Measurements from ENCODE around the gene NPR2. TPM values are rescaled to one million over a fixed set of nuclear protein-coding genes. Genes with fewer than 3 reads are reported as not detected.

NPR2 gene
- total and polyA plus RNA-seq, 2 experiments from 2014 or later: 12.2 to 13.9 TPM

- no peaks in the 10 kb centered on the region for H3K79me2 ChIP-seq
- H3K27me3 ChIP-seq: no peaks in the 10 kb centered on the region
- no peak overlapping the region for H2AFZ ChIP-seq
- TF ChIP-seq EZH2 (IDR thresholded peaks at IDR 0.05; ENCODE audit: borderline replicate concordance) (no peak), EZH2phosphoT487 (IDR thresholded peaks at IDR 0.05; ENCODE audit: low read depth, severe bottlenecking, unreplicated experiment) (no peak)
- TF ChIP-seq, protein P1, sequence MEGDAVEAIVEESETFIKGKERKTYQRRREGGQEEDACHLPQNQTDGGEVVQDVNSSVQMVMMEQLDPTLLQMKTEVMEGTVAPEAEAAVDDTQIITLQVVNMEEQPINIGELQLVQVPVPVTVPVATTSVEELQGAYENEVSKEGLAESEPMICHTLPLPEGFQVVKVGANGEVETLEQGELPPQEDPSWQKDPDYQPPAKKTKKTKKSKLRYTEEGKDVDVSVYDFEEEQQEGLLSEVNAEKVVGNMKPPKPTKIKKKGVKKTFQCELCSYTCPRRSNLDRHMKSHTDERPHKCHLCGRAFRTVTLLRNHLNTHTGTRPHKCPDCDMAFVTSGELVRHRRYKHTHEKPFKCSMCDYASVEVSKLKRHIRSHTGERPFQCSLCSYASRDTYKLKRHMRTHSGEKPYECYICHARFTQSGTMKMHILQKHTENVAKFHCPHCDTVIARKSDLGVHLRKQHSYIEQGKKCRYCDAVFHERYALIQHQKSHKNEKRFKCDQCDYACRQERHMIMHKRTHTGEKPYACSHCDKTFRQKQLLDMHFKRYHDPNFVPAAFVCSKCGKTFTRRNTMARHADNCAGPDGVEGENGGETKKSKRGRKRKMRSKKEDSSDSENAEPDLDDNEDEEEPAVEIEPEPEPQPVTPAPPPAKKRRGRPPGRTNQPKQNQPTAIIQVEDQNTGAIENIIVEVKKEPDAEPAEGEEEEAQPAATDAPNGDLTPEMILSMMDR (IDR thresholded peaks at IDR 0.05; ENCODE audit: poor library complexity): no peak
- H3K4me3 ChIP-seq: no peak overlapping the region
- H3K4me1 ChIP-seq (ENCODE audit: insufficient read depth): no peaks in the 10 kb centered on the region
- WGBS (ENCODE audit: low lambda C conversion rate, missing lambda C conversion rate): 100% methylated on average over 2 of the region's 2 CpGs
- H3K9me2 ChIP-seq (replicated peaks; ENCODE audit: insufficient read depth): no peaks in the 10 kb centered on the region
- no peaks in the 10 kb centered on the region for H4K20me1 ChIP-seq (ENCODE audit: insufficient read depth, poor library complexity, severe bottlenecking)
- H3K36me3 ChIP-seq (replicated peaks; ENCODE audit: insufficient read depth, low read depth): no peaks in the 10 kb centered on the region
- no peak overlapping the region for H3K4me2 ChIP-seq
- no peak overlapping the region for H3K27ac ChIP-seq
- no peaks in the 10 kb centered on the region for H3K9me3 ChIP-seq (ENCODE audit: low read depth)
- DNase-seq (ENCODE audit: low spot score): no peak
Observed at GRCh38 chr9:35852267-35852815, 61.0 kb downstream of the NPR2 start.

GRCh38 chr9:35852876-35853865 lies 61.8 kb downstream of the NPR2 start:
- no peak overlapping the region for H3K4me2 ChIP-seq
- H3K4me3 ChIP-seq: no peak overlapping the region
- no peaks in the 10 kb centered on the region for H3K27me3 ChIP-seq
- DNase-seq (ENCODE audit: low spot score): no peak
- no peak overlapping the region for H2AFZ ChIP-seq
- no peaks in the 10 kb centered on the region for H3K9me2 ChIP-seq (replicated peaks; ENCODE audit: insufficient read depth)
- no peaks in the 10 kb centered on the region for H3K79me2 ChIP-seq
- H3K27ac ChIP-seq: no peak overlapping the region
- no peaks in the 10 kb centered on the region for H3K9me3 ChIP-seq (ENCODE audit: low read depth)
- no peak for TF ChIP-seq EZH2 (IDR thresholded peaks at IDR 0.05; ENCODE audit: borderline replicate concordance)
- no peaks in the 10 kb centered on the region for H3K4me1 ChIP-seq (ENCODE audit: insufficient read depth)
- H4K20me1 ChIP-seq (ENCODE audit: insufficient read depth, poor library complexity, severe bottlenecking): no peaks in the 10 kb centered on the region
- no peaks in the 10 kb centered on the region for H3K36me3 ChIP-seq (replicated peaks; ENCODE audit: insufficient read depth, low read depth)
- WGBS (ENCODE audit: low lambda C conversion rate, missing lambda C conversion rate): 95% methylated on average over 25 of the region's 25 CpGs

DNA sequence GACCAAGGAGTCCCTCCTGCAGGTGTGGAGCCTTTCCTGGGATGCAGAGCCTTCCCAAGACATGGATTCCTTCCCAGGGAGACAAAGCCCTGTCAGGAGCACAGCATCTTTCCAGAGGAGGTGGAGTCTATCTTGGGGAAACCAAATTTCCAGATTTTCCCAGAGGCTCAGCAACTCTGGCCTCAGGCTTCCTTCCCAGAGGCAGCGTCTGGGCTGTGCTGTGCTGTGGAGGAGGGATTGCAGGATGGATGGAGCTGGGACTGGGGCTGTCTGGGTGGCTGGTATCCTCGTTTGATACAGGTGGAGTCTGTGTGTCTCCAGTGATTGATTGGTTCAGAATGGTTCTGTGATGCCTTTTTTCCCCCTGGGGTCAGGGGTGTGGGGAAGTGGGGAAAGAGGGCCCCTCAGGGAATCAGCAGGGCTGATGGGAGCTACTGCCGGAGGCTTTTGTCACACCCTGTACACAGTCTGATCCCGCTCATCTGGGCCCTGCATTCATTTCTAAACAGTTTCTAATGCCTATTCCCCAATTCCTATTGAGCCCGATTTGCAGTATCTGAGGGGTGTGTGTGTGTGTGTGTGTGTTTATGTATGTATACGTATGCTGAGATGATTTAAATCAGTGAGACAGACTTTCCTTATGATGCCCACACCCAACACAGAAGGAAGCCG lies 62.8 kb downstream of the NPR2 start:
- Histone ChIP-seq H3K4me2 (no peak overlapping the region), H3K27me3 (no peaks in the 10 kb centered on the region), H4K20me1 (ENCODE audit: insufficient read depth, poor library complexity, severe bottlenecking) (no peaks in the 10 kb centered on the region), H3K27ac (no peak overlapping the region), H3K4me3 (no peak overlapping the region), H3K36me3 (replicated peaks; ENCODE audit: insufficient read depth, low read depth) (no peaks in the 10 kb centered on the region), H3K4me1 (ENCODE audit: insufficient read depth) (no peaks in the 10 kb centered on the region), H3K9me3 (ENCODE audit: low read depth) (no peaks in the 10 kb centered on the region), H3K9me2 (replicated peaks; ENCODE audit: insufficient read depth) (no peaks in the 10 kb centered on the region), H3K79me2 (no peaks in the 10 kb centered on the region), H2AFZ (no peak overlapping the region)
- 89% methylated on average over 7 of the region's 7 CpGs for WGBS (ENCODE audit: low lambda C conversion rate, missing lambda C conversion rate)
- TF ChIP-seq, protein P1 (IDR thresholded peaks at IDR 0.05; ENCODE audit: poor library complexity): no peak
- TF ChIP-seq EZH2 (IDR thresholded peaks at IDR 0.05; ENCODE audit: borderline replicate concordance) (no peak), EZH2phosphoT487 (IDR thresholded peaks at IDR 0.05; ENCODE audit: low read depth, severe bottlenecking, unreplicated experiment) (no peak)
- DNase-seq (ENCODE audit: low spot score): no peak

Data from hepatocyte (in vitro differentiated cells).